K562 (cell line): Measurements from ENCODE around the gene TMX4. TPM values are rescaled to one million over a fixed set of nuclear protein-coding genes. Genes with fewer than 3 reads are reported as not detected.
A peak's percentile ranks its signal among the peaks of the same experiment; 100 is the strongest.

ENCODE experiments used
- ATAC-seq: fragments of 200-7000 bp; cut with Tn5 transposase; 3 replicates; pipeline ENCODE4 v1.9.1; 2020; ENCODE audit warnings: moderate library complexity
- BruUV-seq: library from RNA; stranded (reverse); fragments of 400-500 nt; replicated peaks from 2 replicates; lab custom pipeline; 2021; lab: Mats Ljungman, UMichigan
- CTCF ChIA-PET: fragments of 300-600 bp; formaldehyde crosslinking; extraction: SDS; loops from one replicate; lab custom pipeline; 2021; ENCODE audit warnings: low intra/inter-chr PET ratio; lab: Yijun Ruan, JAX
- POLR2A ChIA-PET: fragments of 300-600, 350-650 bp; sonication (Branson Sonifier 250); formaldehyde crosslinking; extraction: SDS; loops from one replicate; lab custom pipeline; 2021; ENCODE audit warnings: antibody characterized with exemption, inconsistent platforms; lab: Yijun Ruan, JAX
- DNase-seq, 4 experiments: peaks; one replicate each; pipeline versions ENCODE4 v3.0.0 to v3.0.0-alpha.2; 2011 to 2018; ENCODE audit warnings: low spot score in 3 of 4, mixed read lengths in 3 of 4; ENCODE audit errors: extremely low read depth in 1 of 4
- FAIRE-seq: peaks from 2 replicates; lab custom pipeline; 2011; peaks lifted over from hg19 to GRCh38; lab: Jason Lieb, UNC
- H2AFZ ChIP-seq: 2 replicates; pipeline ENCODE4 v1.6.0; 2011; ENCODE audit warnings: low read depth, low read length, control low read depth, inconsistent platforms
- H3K27ac ChIP-seq: fragments of 200-600 bp; 3 replicates; pipeline ENCODE4 v1.8.0; 2011; ENCODE audit warnings: low read depth, mild to moderate bottlenecking, control low read depth, inconsistent platforms, low read length, moderate library complexity, mixed read lengths; ENCODE audit errors: extremely low read depth
- H3K27me3 ChIP-seq, 2 experiments: fragments of 300-600 bp in 1 of 2; 2 replicates in 1 of 2; 3 replicates in 1 of 2; pipeline versions ENCODE4 v1.6.0 to v1.8.0; 2011; ENCODE audit warnings: inconsistent platforms in 2 of 2, low read length in 2 of 2, mild to moderate bottlenecking in 1 of 2, mixed read lengths in 1 of 2, moderate library complexity in 1 of 2; ENCODE audit not compliant: control insufficient read depth in 2 of 2, insufficient read depth in 2 of 2
- H3K36me3 ChIP-seq: fragments of 300-600 bp; 3 replicates; pipeline ENCODE4 v1.8.0; 2011; ENCODE audit warnings: mild to moderate bottlenecking, low read length, inconsistent platforms; ENCODE audit not compliant: control insufficient read depth, insufficient read depth
- H3K4me1 ChIP-seq, 2 experiments: fragments of 200-600 bp in 1 of 2; replicated peaks in 1 of 2; 2 replicates in 1 of 2; 3 replicates in 1 of 2; pipeline versions ENCODE4 v1.5.1 to v1.8.0; 2011; ENCODE audit warnings: inconsistent platforms in 2 of 2, low read length in 2 of 2, mild to moderate bottlenecking in 1 of 2, mixed read lengths in 1 of 2, moderate library complexity in 1 of 2; ENCODE audit not compliant: control insufficient read depth in 2 of 2, insufficient read depth in 2 of 2
- H3K4me2 ChIP-seq: 2 replicates; pipeline ENCODE4 v1.6.1; 2011; ENCODE audit warnings: low read length, control low read depth, inconsistent platforms, mixed read lengths; ENCODE audit not compliant: insufficient read depth
- H3K4me3 ChIP-seq: fragments of 200-600 bp; sonication (generic), shearing (Covaris generic); 2 replicates; pipeline ENCODE4 v1.5.1; 2016; ENCODE audit warnings: control low read depth, inconsistent platforms
- H3K79me2 ChIP-seq: fragments of 200-600 bp; 3 replicates; pipeline ENCODE4 v1.8.0; 2011; ENCODE audit warnings: low read length, inconsistent platforms; ENCODE audit not compliant: control insufficient read depth, insufficient read depth
- H3K9ac ChIP-seq, 2 experiments: 2 replicates each; pipeline versions ENCODE4 v1.6.0 to v1.6.1; 2011; ENCODE audit warnings: low read depth in 2 of 2, low read length in 2 of 2, control low read depth in 1 of 2, inconsistent platforms in 1 of 2, mild to moderate bottlenecking in 1 of 2, mixed read lengths in 1 of 2; ENCODE audit not compliant: insufficient read depth in 1 of 2
- H3K9me1 ChIP-seq: one replicate; pipeline ENCODE4 v1.6.0; 2011; ENCODE audit warnings: inconsistent platforms, mild to moderate bottlenecking, low read length, moderate library complexity; ENCODE audit not compliant: control insufficient read depth, insufficient read depth
- H3K9me3 ChIP-seq: replicated peaks from 2 replicates; pipeline ENCODE4 v1.5.1; 2011; ENCODE audit warnings: low read depth, low read length, inconsistent platforms; ENCODE audit not compliant: control insufficient read depth, insufficient read depth
- H4K20me1 ChIP-seq: replicated peaks from 2 replicates; pipeline ENCODE4 v1.6.1; 2011; ENCODE audit warnings: low read length, inconsistent platforms, mixed read lengths; ENCODE audit not compliant: control insufficient read depth, insufficient read depth
- CEBPB ChIP-seq: fragments of 450-650 bp; IDR thresholded peaks from 2 replicates; pipeline ENCODE4 v1.6.1; 2016; ENCODE audit warnings: missing genetic modification characterization, missing compliant biosample characterization
- E4F1 ChIP-seq: fragments of 250-450 bp; sonication (Bioruptor Pico); IDR thresholded peaks from 2 replicates; pipeline ENCODE4 v1.5.0; 2021; ENCODE audit warnings: mild to moderate bottlenecking, borderline replicate concordance
- WGBS: fragments of 100-300 bp; shearing (Covaris generic); methylation state at CpG from one replicate; pipeline ENCODE4 v1.1.6; 2016; ENCODE audit warnings: low coverage, mixed read lengths; ENCODE audit not compliant: insufficient coverage; ENCODE audit errors: missing lambda C conversion rate; 5-methylcytosine and 5-hydroxymethylcytosine counted together
- in situ Hi-C: fragments of 300-500 bp; cut with MboI; formaldehyde crosslinking; loops from 4 replicates; pipeline ENCODE4 v1.15.0; 2018; ENCODE audit warnings: inconsistent platforms, mixed read lengths
- intact Hi-C: fragments of 100-400 bp; cut with micrococcal nuclease; formaldehyde crosslinking; loops from 2 replicates; pipeline ENCODE4 v1.14.2; 2022
- polyA plus RNA-seq, 8 experiments: library from polyadenylated mRNA; depleted of rRNA in 4 of 8; stranded (reverse) in 5 of 8; unstranded in 3 of 8; fragments of >200 nt; fragmentation: Nextera tagmentation in 2 of 8; fragmentation: Illumina TruSeq in 1 of 8; extraction: Ambion mirVana in 2 of 8; extraction: Trizol in 1 of 8; gene quantifications; 2 replicates each; pipeline versions ENCODE4 v1.2.1 to v1.2.3, GENCODE V29; 2011 to 2014; ENCODE audit warnings: inconsistent platforms in 1 of 8, missing spikeins in 1 of 8
- total RNA-seq, 7 experiments: library from RNA; depleted of rRNA in 6 of 7; stranded (reverse); fragments of >200 nt in 6 of 7; fragmentation: Illumina TruSeq in 2 of 7; extraction: Trizol in 2 of 7; gene quantifications; 2 replicates each; pipeline versions ENCODE4 v1.2.1 to v1.2.3, GENCODE V29; 2011 to 2021; ENCODE audit warnings: low replicate concordance in 1 of 7

TMX4 gene
- total and polyA plus RNA-seq, 9 of the 15 experiments (the other 6 are each of a cell fraction or from before 2014, with no cell fraction given) = 4.4 to 19.3 (median 10.8) TPM

GRCh38 chr20:7974785-7975435 is 44.7 kb downstream of the TMX4 start:
- FAIRE-seq = no peak
- intact Hi-C loops = no loop called here
- H3K9ac ChIP-seq = no peak overlapping the region

More at GRCh38 chr20:7974785-7975435, 44.7 kb downstream of the TMX4 start:
- Histone ChIP-seq H3K79me2 (no peaks in the 10 kb centered on the region), H3K4me3 (no peak overlapping the region)
- no peak for DNase-seq
- CTCF ChIA-PET = no interaction called here
- WGBS = 15% methylated on average over 4 of the region's 4 CpGs
- BruUV-seq = no TSS peak
- TF ChIP-seq CEBPB (tag) = peak; percentile 22; the same call in 1 of the 2 replicates
- no peak for TF ChIP-seq E4F1
- TF ChIP-seq, all 486 proteins: peak for 1
- Histone ChIP-seq H3K9me1 (no peaks in the 10 kb centered on the region), H3K4me2 (no peak overlapping the region), H3K36me3 (no peaks in the 10 kb centered on the region), H3K9me3 (no peaks in the 10 kb centered on the region), H3K27me3 (no peaks in the 10 kb centered on the region), H3K4me1 (no peaks in the 10 kb centered on the region), H3K27ac (no peak overlapping the region), H2AFZ (no peak overlapping the region), H4K20me1 (no peaks in the 10 kb centered on the region)
- POLR2A ChIA-PET = interaction anchor here (1.0 kb wide), 1 partner anchor 18 kb away, joined by 3 read pairs; no protein-coding TSS in a partner anchor
- no peak for ATAC-seq
- in situ Hi-C loops = no loop called here
